KOPT-K1 (cell line): ENCODE results near the gene WDFY3.
"Not testable (repeated sequence)": the region's sequence is repeated elsewhere in the genome, so short reads cannot be mapped to it uniquely, and the experiment has no call there.

Experiments
- H3K27ac ChIP-seq: fragments of 200-600 bp; sonication (generic); 2 replicates; pipeline ENCODE4 v1.5.1; 2016; ENCODE audit warnings: antibody characterized with exemption, mild to moderate bottlenecking, low read depth, low read length; ENCODE audit not compliant: poor library complexity, severe bottlenecking
- H3K36me3 ChIP-seq: fragments of 200-600 bp; sonication (generic); 2 replicates; pipeline ENCODE4 v1.5.1; 2017; ENCODE audit warnings: antibody characterized with exemption, mild to moderate bottlenecking, low read length, moderate library complexity; ENCODE audit not compliant: insufficient read depth
- H3K9me3 ChIP-seq: fragments of 200-600 bp; sonication (generic); 2 replicates; pipeline ENCODE4 v1.5.1; 2017; ENCODE audit warnings: antibody characterized with exemption, low read length, mild to moderate bottlenecking; ENCODE audit not compliant: insufficient read depth, poor library complexity, severe bottlenecking

The WDFY3 gene

DNA sequence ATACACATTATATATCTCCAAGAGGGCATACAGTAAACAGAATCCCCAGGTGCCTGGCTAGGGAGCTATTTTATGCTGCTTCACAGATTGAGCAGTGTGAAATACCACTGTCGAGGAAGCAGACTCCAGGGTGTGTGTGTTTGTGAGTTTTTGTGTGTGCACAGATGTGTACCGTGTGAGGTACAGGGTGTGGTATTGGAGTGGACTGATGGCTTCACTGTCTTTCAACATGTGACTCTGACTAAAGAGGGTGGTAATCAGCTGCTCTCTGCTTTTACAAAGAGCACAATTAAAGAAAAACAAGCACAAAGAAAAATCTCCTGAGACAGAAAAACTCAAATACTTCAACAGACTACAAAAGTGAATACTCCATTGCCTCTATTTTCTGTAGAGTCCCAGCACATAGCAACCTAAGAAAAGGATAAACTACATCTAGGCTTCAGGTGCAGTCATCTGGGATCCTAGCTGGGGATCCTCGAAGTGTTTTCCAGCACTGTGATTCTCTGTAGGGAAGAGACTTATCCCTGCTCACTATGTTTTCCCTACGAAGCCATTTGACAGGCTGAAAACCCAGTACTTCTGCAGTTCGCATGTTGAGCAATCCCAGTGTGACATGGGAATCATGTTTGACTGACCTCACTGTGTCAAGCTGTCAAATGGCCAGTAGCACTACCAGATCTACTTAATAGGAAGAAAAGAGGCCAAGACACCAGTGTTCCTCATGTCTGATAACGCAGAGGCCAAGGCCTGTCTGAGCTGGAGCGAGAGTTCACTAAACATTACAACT is 283.2 kb downstream of the WDFY3 start:
- no peak overlapping the region for H3K27ac ChIP-seq
- H3K9me3 ChIP-seq: no peaks in the 10 kb centered on the region
- H3K36me3 ChIP-seq: no peaks in the 10 kb centered on the region

DNA sequence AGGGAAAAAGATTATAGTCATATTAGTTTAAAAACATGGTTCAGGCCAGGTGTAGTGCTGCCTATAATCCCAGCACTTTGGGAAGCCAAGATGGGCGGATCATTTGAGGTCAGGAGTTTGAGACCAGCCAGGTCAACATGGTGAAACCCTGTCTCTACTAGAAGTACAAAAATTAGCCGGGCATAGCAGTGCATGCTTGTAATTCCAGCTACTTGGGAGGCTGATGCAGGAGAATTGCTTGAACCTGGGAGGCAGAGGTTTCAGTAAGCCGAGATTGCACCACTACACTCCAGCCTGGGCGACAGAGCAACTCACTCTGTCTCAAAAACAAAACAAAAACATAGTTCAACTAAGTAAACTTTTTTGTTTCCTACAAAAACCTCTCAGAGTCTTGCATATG is 283.8 kb downstream of the WDFY3 start:
- not testable (repeated sequence) for H3K27ac ChIP-seq, H3K9me3 ChIP-seq, H3K36me3 ChIP-seq

DNA sequence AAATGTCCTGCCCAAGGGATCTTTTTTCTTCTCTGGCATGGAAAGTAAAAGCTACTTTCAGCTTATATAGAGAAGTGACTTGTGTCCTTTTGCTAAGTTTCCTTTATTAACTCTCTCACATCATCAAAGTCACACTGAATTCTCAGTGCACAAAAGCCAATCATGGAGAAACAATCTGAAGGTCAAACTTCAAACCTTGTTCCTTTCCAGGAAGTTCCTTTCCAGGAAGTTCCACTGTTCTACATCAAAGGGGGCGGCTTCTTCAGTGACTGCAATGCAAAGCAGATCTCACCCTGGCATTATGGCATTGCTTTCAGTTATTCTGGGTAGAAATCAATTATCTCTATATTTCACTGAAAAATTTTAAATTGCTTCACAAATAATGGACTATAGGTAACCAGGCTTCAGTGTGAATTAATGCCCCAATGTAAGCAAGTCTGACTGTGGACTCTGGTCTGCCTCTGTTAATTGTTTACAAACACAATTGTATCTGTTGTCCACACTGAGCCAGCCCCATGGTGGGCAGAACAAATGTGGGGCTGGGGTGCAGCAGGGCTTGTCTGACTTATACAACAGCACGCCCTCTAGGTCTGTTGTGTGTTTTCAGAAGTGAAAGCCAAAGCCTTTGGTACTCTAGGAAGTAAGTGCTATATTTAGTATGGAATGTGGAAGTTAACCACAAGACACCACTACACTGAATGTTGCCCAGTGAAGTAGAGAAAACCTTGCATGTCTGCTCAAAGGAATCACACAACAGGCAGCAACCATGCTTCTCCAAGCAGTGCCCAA is 284.8 kb downstream of the WDFY3 start:
- Histone ChIP-seq H3K9me3 (no peaks in the 10 kb centered on the region), H3K27ac (no peak overlapping the region), H3K36me3 (no peaks in the 10 kb centered on the region)

DNA sequence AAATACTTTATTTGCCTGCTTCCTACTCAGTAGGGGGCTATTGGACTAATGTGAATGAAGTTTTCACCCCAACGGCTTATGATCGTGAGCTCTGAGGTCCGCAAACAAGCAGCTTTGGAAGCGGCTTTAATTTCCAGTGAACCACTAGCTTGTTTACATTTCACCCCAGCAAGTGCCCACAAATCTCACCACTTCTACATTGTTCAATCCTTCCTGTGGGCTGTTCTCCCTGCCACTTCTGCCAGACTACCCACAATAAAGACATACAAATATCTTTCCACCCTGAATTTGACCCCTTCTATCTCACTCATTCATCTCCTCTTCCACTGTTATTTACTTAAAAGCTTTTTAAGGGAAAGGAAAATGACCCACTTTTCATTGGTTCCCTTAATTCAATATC is 285.5 kb downstream of the WDFY3 start:
- no peaks in the 10 kb centered on the region for H3K36me3 ChIP-seq
- no peak overlapping the region for H3K27ac ChIP-seq

DNA sequence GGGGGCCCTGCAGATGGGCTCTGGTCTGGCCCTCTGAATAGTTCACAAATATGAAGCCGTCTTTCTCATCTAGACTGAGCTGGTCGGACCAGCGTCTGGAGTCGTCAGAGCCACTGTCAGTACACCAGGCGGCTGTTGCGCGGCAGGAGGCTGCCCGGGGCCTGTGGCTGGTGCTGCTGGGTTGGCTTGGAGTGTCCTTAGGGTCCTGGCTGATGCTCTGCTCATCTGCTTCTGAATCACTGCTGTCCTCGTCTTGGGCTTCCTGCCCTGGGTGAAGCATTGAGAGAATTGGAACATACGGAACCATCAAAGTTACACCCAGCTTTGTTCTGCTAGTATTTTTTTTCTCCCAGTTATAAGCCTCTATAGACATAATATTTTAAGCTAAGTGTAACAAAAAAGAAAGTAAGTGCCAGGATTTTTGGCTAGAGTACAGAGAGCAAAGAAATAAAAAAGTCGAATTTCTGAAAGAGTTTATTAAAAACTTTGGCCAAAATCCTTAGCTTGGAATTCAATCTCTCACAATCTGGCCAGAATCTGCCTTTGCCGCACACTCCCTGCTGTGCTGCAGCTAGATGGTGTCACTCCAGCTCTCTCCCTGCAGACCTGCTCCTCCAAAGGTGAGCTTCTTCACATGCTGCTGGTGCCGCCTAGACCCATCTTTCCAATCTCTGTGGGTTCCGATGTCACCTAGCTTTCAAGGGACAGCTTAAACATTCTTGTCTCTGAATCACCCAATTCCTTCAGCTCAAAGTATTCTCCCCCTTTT is 287.3 kb downstream of the WDFY3 start:
- Histone ChIP-seq H3K36me3 (no peaks in the 10 kb centered on the region), H3K27ac (no peak overlapping the region), H3K9me3 (no peaks in the 10 kb centered on the region)

More for the DNA sequence above, 285.5 kb downstream of the WDFY3 start:
- no peaks in the 10 kb centered on the region for H3K9me3 ChIP-seq

DNA sequence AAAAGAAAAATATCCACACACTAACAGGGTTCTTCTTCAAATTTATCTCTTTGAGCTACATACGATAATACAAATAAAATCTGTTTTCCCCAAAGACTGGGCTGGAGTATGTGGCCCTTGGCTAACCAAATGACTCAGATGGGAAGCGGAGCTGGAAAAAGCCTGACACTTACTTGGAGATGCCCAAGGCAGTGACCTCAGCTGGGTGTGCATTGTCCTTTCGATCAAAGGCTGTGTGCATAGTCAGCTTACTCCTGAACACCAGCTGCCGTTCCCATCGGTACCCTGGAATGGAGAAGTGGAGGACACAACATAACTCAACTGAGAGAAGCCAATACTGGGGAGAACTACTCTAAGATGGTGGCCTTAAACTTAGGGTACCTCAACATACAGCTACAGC is 288.5 kb downstream of the WDFY3 start:
- Histone ChIP-seq H3K27ac (no peak overlapping the region), H3K9me3 (no peaks in the 10 kb centered on the region), H3K36me3 (no peaks in the 10 kb centered on the region)

DNA sequence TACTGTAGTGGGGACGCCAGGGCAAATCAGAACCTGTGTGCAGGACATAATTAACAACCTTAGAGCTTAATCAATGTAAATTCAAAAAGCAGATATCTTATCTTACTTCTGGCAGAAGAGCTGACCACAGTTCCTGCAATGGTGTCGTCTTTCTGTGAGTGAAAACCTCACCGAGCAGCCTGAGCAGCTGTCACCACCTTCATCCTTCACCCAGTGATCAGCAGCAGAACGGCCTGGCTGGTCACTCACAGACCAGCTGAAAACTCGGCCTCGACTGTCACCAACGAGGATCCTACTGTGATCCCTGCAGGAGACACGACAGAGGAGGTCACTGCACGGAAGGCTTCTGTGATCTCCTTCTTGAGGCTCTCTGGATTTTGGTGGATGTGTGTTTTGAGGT is 289.4 kb downstream of the WDFY3 start:
- H3K27ac ChIP-seq: no peak overlapping the region
- no peaks in the 10 kb centered on the region for H3K36me3 ChIP-seq

DNA sequence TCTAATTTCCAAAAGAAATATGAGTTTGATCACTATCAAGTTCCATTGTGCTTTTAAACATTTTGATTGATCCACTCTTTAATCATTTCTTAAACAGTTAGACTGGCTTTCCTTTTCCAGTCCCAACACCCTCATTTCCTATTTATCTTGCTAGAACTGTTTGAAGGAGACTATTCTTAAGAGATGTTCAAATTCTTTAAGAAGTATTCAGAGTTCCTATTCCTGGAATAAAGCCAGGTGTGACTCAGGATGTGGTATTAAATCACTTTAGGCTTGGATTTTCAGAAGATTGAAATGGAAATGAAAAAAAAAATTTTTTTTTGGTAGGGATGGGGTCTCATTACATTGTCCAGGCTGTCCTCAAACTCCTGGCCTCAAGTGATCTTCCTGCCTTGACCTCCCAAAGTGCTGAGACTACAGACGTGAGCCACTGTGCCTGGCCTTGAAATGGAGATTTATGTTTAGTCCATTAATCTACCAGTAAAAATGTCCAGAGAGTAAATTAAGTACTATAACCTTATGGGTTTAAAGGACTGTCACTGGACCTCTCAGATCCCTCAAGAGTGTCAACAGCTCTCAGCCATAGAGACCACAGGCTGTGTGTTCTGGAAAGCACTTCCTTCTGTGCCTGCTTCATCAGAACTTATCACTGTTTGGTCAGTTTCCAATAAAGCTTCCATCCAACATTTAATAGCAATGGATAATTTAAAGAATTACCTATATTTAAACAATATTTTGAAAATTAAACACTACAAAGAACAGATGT is 292.8 kb downstream of the WDFY3 start:
- no peaks in the 10 kb centered on the region for H3K36me3 ChIP-seq
- no peaks in the 10 kb centered on the region for H3K9me3 ChIP-seq
- no peak overlapping the region for H3K27ac ChIP-seq

More for the DNA sequence above, 289.4 kb downstream of the WDFY3 start:
- H3K9me3 ChIP-seq: no peaks in the 10 kb centered on the region

DNA sequence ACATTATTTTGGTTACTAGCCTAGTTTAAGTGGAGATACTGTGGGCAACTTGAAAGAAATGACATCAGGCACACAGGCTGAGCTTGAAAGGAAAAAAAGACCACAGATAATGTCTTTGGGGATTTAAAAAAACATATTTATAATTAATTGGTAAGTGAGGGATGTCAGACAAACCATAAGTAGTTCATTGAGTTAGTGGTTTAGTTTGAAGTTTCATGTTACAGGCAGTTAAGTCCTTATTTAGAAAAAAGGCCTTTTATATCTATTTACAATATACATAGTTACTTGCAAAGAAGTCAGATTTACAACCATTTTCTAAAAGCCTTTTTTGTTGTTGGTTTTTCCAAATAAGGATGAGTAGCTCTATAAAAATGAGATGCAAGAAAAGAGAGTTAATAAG is 294.3 kb downstream of the WDFY3 start:
- H3K36me3 ChIP-seq: no peaks in the 10 kb centered on the region
- no peaks in the 10 kb centered on the region for H3K9me3 ChIP-seq
- no peak overlapping the region for H3K27ac ChIP-seq

DNA sequence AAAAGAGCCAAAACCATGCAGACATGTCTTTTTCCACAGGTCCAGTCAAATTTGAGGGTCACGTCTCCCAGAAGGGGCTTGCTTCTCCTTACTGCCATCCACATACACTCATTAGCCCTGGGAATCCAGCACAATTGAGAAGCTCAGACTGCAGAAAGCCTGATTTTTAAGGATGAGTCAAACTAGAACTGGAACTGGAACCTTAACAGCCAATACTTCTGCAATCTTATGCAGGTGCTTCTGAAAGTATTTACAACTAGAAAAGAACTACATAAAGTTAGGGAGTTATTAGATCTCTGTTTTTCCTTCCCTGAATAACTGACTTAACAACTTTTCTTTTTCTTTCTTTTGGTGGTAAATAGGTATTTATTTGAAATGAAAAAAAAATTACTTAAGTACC is 297.3 kb downstream of the WDFY3 start:
- H3K9me3 ChIP-seq: no peaks in the 10 kb centered on the region
- no peak overlapping the region for H3K27ac ChIP-seq
- no peaks in the 10 kb centered on the region for H3K36me3 ChIP-seq

DNA sequence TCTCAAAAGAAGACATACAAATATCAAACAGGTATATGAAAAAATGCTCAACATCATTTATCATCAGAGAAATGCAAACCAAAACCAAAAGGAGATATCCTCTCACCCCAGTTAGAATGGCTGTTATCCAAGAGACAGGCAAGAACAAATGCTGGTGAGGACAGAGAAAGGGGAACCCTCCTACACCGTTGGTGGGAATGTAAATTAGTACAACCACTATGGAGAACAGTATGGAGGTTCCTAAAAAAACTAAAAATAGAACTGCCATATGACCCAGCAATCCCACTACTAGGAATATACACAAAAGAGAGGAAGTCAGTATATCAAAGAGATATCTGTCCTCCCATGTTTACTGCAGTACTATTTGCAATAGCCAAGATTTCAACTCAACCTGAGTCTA is 300.1 kb downstream of the WDFY3 start:
- Histone ChIP-seq H3K27ac (no peak overlapping the region), H3K9me3 (no peaks in the 10 kb centered on the region), H3K36me3 (no peaks in the 10 kb centered on the region)

DNA sequence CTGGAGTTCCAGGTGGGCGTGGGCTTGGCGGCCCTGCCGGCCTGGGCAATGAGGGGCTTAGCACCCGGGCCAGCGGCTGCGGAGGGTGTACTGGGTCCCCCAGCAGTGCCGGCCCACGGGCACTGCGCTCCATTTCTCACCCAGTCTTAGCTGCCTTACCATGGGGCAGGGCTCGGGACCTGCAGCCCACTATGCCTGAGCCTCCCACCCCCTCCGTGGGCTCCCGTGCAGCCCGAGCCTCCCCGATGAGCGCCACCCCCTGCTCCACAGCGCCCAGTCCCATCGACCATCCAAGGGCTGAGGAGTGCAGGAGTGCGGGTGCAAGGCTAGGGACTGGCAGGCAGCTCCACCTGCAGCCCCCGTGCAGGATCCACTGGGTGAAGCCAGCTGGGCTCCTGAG is 301.7 kb downstream of the WDFY3 start:
- not testable (repeated sequence) for H3K36me3 ChIP-seq, H3K9me3 ChIP-seq, H3K27ac ChIP-seq

DNA sequence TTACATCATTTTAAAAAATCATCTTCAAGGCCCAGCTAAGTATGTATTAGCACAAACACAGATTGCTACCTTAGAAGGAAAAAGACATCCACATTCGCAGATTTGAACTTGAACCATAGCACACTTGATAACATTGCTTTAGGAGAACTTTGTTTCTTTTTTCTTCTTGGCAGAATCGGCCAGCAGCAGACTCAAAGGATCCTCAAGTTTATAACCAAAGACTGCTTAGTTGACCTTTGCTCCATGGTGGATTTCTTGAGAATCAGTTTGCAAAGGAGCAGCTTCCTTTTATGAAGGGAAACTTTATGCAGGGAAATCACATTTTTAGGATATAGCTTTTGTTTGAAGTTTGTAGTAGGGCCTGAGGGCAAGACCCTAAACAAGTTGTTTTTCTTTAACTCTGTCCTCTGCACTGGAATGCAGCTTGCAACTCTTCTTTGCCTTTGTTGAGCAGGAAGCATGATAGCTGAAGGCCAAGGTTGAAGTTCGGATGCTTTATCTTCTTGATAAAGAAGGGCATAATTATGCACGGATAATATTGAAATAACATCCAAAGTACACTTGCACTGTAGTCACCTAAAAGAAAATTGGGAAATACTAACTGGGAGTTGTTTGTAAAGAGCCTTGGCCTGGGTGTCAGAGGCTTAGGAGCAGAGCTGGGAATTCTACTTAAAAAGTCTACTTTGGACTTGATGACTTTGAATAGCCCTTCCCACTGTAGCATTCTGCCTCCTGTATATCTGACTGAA is 305.1 kb downstream of the WDFY3 start:
- H3K27ac ChIP-seq: no peak overlapping the region
- no peaks in the 10 kb centered on the region for H3K9me3 ChIP-seq
- no peaks in the 10 kb centered on the region for H3K36me3 ChIP-seq

DNA sequence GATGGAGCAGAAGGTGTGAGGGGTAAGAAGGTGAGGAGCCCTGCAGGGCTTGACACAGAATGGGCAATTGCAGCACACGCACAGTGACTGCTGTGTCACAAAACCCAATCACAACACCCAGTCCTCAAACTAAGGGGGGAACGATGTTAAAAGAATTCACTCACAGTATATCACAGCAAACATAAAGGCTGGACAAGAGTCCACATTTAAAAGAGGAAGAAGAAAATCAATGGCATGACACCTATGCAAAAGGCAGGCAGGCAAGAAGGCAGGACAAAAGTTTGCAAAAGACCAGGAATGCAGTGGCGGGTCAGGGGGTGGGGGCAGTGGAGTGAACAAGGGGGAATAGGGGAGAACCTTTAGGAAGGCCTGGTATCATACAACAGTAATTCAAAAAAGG is 305.9 kb downstream of the WDFY3 start:
- H3K27ac ChIP-seq: no peak overlapping the region
- H3K36me3 ChIP-seq: no peaks in the 10 kb centered on the region
- no peaks in the 10 kb centered on the region for H3K9me3 ChIP-seq
